GM12878 (cell line): ENCODE measurements around the gene PBRM1. TPM values are rescaled to one million over a fixed set of nuclear protein-coding genes. Genes with fewer than 3 reads are reported as not detected.
A peak's percentile ranks its signal among the peaks of the same experiment; 100 is the strongest.

Experiments
- ATAC-seq: fragments of 200-7000 bp; cut with Tn5 transposase; 3 replicates; pipeline ENCODE4 v1.9.1; 2020; ENCODE audit warnings: mild to moderate bottlenecking, moderate library complexity
- BruUV-seq: library from RNA; stranded (reverse); fragments of 400-500 nt; replicated peaks from 2 replicates; lab custom pipeline; 2021; lab: Mats Ljungman, UMichigan
- CTCF ChIA-PET: fragments of 300-600 bp; sonication (Branson Sonifier 250); formaldehyde crosslinking; extraction: SDS; loops from one replicate; lab custom pipeline; 2021; ENCODE audit warnings: inconsistent platforms; lab: Yijun Ruan, JAX
- POLR2A ChIA-PET: fragments of 350-600 bp; formaldehyde crosslinking; extraction: SDS; loops from one replicate; lab custom pipeline; 2021; ENCODE audit warnings: inconsistent platforms; lab: Charles Lee
- RAD21 ChIA-PET: fragments of 300-600 bp; sonication (Branson Sonifier 250); formaldehyde crosslinking; loops from one replicate; lab custom pipeline; 2023; ENCODE audit warnings: antibody characterized with exemption; ENCODE audit not compliant: unreplicated experiment; lab: Charles Lee
- SMC1A ChIA-PET: fragments of 300-600 bp; sonication (Branson Sonifier 250); formaldehyde crosslinking; loops from one replicate; lab custom pipeline; 2023; ENCODE audit not compliant: unreplicated experiment, uncharacterized antibody; lab: Charles Lee
- DNase-seq: peaks from one replicate; pipeline ENCODE4 v3.0.0-alpha.2; 2011; ENCODE audit warnings: low read depth, low spot score
- FAIRE-seq: peaks from 3 replicates; lab custom pipeline; 2011; peaks lifted over from hg19 to GRCh38; lab: Jason Lieb, UNC
- H2AFZ ChIP-seq: 2 replicates; pipeline ENCODE4 v1.6.0; 2011; ENCODE audit warnings: low read depth, low read length, control low read depth; ENCODE audit not compliant: control insufficient read depth
- H3K27ac ChIP-seq: 2 replicates; pipeline ENCODE4 v1.5.1; 2011; ENCODE audit warnings: control low read depth; ENCODE audit not compliant: control insufficient read depth, insufficient read depth
- H3K27me3 ChIP-seq, 2 experiments: replicated peaks in 1 of 2; 2 replicates each; pipeline versions ENCODE4 v1.6.0 to v1.6.1; 2011; ENCODE audit warnings: low read length in 1 of 2; ENCODE audit not compliant: control insufficient read depth in 2 of 2, insufficient read depth in 2 of 2
- H3K36me3 ChIP-seq, 2 experiments: 2 replicates each; pipeline ENCODE4 v1.5.1; 2011; ENCODE audit warnings: low read length in 1 of 2; ENCODE audit not compliant: control insufficient read depth in 2 of 2, insufficient read depth in 2 of 2
- H3K4me1 ChIP-seq: 2 replicates; pipeline ENCODE4 v1.6.1; 2011; ENCODE audit warnings: mild to moderate bottlenecking, low read length, moderate library complexity, mixed read lengths; ENCODE audit not compliant: control insufficient read depth, insufficient read depth
- H3K4me2 ChIP-seq: 2 replicates; pipeline ENCODE4 v1.6.0; 2011; ENCODE audit warnings: control low read depth; ENCODE audit not compliant: control insufficient read depth, insufficient read depth
- H3K4me3 ChIP-seq: fragments of 200-600 bp; sonication (generic); 2 replicates; pipeline ENCODE4 v1.5.1; 2016
- H3K79me2 ChIP-seq: 2 replicates; pipeline ENCODE4 v1.6.0; 2011; ENCODE audit warnings: low read length; ENCODE audit not compliant: control insufficient read depth, insufficient read depth
- H3K9ac ChIP-seq: 2 replicates; pipeline ENCODE4 v1.8.0; 2011; ENCODE audit warnings: low read length, control low read depth, mixed read lengths; ENCODE audit not compliant: control insufficient read depth, insufficient read depth
- H3K9me3 ChIP-seq: replicated peaks from 3 replicates; pipeline ENCODE4 v1.5.1; 2011; ENCODE audit warnings: mild to moderate bottlenecking, low read length; ENCODE audit not compliant: control insufficient read depth, insufficient read depth
- H4K20me1 ChIP-seq: 2 replicates; pipeline ENCODE4 v1.6.0; 2011; ENCODE audit not compliant: control insufficient read depth, insufficient read depth
- CHD4 ChIP-seq: fragments of 200-600 bp; sonication (generic); IDR thresholded peaks from 2 replicates; pipeline ENCODE4 v1.6.1; 2016; ENCODE audit warnings: mild to moderate bottlenecking
- POLR2A ChIP-seq: IDR thresholded peaks from 2 replicates; pipeline ENCODE4 v1.6.1; 2011; ENCODE audit warnings: low read depth, mild to moderate bottlenecking, low read length
- POLR2AphosphoS2 ChIP-seq: IDR thresholded peaks from 2 replicates; pipeline ENCODE4 v1.6.1; 2011; ENCODE audit warnings: low read depth, mild to moderate bottlenecking, low read length, improper control_type of control experiment, moderate library complexity
- POLR2AphosphoS5 ChIP-seq: IDR thresholded peaks from 2 replicates; pipeline ENCODE4 v1.6.1; 2011; ENCODE audit warnings: mild to moderate bottlenecking, low read length, inconsistent platforms
- whole genome bisulfite sequencing: methylation state at CpG from one replicate; pipeline ENCODE4 v1.1.6; 2016; ENCODE audit warnings: low lambda C conversion rate; ENCODE audit not compliant: insufficient replicate concordance, insufficient coverage; ENCODE audit errors: missing lambda C conversion rate; 5-methylcytosine and 5-hydroxymethylcytosine counted together
- in situ Hi-C: fragments of 300-500 bp; cut with MboI; formaldehyde crosslinking; loops from 9 replicates; pipeline ENCODE4 v1.14.3; 2018; ENCODE audit warnings: mixed read lengths
- intact Hi-C: fragments of 100-400 bp; cut with micrococcal nuclease; formaldehyde crosslinking; loops from one replicate; pipeline ENCODE4 v1.14.2; 2022; ENCODE audit not compliant: unreplicated experiment
- polyA plus RNA-seq, 11 experiments: library from polyadenylated mRNA; depleted of rRNA in 4 of 11; unstranded in 6 of 11; stranded (reverse) in 5 of 11; fragments of >200 nt; fragmentation: Nextera tagmentation in 4 of 11; fragmentation: Illumina TruSeq in 1 of 11; extraction: Ambion mirVana in 4 of 11; extraction: Trizol in 1 of 11; gene quantifications; 1 replicate in 1 of 11; 2 replicates in 10 of 11; pipeline versions ENCODE4 v1.2.1 to v1.2.3, GENCODE V29; 2011 to 2016; ENCODE audit warnings: inconsistent platforms in 2 of 11, missing spikeins in 2 of 11, low read depth in 1 of 11
- total RNA-seq, 4 experiments: library from RNA; depleted of rRNA in 3 of 4; stranded (reverse); fragments of >200 nt in 3 of 4; fragmentation: Illumina TruSeq in 1 of 4; extraction: Trizol in 1 of 4; gene quantifications; 2 replicates each; pipeline versions ENCODE4 v1.2.1 to v1.2.3, GENCODE V29; 2013 to 2021
- TF ChIP-seq, protein P1 (sequence below): IDR thresholded peaks from 2 replicates; pipeline ENCODE4 v1.6.1; 2012; ENCODE audit warnings: improper control_type of control experiment, low read depth, low read length; ENCODE audit not compliant: insufficient replicate concordance
- TF ChIP-seq, protein P2 (sequence below): IDR thresholded peaks from 2 replicates; pipeline ENCODE4 v1.6.1; 2012; ENCODE audit warnings: low read depth, low read length, improper control_type of control experiment

The PBRM1 gene
- total and polyA plus RNA-seq, 10 of the 15 experiments (the other 5 are each of a cell fraction or from before 2014, with no cell fraction given) = 8.9 to 88.9 (median 39.3) TPM

DNA sequence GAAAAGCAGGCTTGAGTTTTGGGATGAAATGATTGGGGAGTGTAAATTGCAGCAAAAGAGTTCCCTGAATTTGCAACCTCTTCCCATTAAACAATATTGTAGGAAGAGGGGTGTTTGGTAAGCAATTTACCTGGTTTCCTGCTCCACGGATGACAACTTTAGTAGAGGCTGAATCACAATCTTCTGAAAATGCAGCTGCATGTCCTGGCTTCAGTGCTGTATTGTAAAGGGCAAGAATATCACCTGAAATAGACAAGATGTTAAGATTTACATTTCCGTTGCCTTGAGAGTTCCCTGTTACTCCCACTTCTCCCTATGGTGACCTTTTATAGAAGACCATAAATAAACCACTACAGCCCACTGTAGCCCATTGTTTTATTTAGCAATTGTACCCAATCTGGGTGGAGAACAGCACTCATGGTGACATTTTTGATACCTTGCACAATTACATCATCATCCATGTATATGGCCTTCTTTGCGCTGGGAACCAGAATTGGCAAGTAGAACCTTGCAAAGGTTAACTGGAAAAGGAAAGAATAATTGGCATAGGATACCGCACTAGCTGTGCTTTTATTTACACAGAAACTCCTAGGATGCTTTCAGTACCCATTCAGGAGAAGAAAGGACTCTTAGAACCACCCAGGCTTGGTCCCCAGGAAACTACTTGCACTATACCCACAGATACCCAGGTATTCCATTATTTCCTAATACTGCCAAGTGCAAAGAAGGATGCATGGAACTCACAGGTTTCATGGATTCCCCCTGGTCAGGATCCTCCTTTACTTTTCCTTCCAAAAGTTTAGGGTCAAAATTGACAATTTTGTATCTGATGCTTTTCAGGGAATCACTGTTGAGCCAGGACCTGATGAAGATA lies 10.3 kb upstream of the PBRM1 start (continued):
- TF ChIP-seq, protein P1, sequence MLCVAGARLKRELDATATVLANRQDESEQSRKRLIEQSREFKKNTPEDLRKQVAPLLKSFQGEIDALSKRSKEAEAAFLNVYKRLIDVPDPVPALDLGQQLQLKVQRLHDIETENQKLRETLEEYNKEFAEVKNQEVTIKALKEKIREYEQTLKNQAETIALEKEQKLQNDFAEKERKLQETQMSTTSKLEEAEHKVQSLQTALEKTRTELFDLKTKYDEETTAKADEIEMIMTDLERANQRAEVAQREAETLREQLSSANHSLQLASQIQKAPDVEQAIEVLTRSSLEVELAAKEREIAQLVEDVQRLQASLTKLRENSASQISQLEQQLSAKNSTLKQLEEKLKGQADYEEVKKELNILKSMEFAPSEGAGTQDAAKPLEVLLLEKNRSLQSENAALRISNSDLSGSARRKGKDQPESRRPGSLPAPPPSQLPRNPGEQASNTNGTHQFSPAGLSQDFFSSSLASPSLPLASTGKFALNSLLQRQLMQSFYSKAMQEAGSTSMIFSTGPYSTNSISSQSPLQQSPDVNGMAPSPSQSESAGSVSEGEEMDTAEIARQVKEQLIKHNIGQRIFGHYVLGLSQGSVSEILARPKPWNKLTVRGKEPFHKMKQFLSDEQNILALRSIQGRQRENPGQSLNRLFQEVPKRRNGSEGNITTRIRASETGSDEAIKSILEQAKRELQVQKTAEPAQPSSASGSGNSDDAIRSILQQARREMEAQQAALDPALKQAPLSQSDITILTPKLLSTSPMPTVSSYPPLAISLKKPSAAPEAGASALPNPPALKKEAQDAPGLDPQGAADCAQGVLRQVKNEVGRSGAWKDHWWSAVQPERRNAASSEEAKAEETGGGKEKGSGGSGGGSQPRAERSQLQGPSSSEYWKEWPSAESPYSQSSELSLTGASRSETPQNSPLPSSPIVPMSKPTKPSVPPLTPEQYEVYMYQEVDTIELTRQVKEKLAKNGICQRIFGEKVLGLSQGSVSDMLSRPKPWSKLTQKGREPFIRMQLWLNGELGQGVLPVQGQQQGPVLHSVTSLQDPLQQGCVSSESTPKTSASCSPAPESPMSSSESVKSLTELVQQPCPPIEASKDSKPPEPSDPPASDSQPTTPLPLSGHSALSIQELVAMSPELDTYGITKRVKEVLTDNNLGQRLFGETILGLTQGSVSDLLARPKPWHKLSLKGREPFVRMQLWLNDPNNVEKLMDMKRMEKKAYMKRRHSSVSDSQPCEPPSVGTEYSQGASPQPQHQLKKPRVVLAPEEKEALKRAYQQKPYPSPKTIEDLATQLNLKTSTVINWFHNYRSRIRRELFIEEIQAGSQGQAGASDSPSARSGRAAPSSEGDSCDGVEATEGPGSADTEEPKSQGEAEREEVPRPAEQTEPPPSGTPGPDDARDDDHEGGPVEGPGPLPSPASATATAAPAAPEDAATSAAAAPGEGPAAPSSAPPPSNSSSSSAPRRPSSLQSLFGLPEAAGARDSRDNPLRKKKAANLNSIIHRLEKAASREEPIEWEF = no peak
- TF ChIP-seq POLR2AphosphoS2 (no peak), CHD4 (no peak), POLR2AphosphoS5 (0 out of 2 replicates have a peak, but pooled peaks have one; percentile 17)

DNA sequence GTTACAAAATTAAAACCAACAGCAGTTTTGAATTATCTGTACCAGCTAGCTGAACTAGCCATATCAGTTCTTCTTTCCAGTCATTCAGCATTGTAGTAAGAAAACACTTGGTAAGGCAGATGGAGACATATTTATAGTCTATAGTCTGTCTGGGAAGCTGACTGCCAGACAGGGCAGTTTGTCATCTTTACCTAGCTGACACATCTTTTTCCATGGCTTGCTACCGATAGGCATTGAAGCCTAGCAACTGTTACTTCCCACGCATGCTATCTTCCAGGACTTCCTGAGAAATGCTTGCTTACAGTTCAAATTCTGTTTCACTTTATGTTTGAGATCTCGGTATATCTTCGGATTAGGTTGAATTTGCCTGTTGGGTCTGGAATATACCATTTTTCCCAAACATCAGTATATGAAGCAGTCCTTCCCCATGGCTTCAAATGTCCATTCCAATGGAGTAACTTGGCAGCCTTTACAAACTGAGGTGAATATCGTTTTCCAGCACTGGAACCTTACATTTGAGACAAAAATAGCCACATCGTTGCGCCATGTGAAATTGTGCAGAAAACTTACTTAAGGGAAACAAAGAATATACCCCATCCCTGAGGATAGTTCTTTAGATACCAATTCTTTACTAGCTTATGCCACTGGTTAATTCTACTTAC lies 8.9 kb upstream of the PBRM1 start:
- DNase-seq (no peak), ATAC-seq (no peak), FAIRE-seq (no peak)
- Histone ChIP-seq H4K20me1 (no peaks in the 10 kb centered on the region), H3K9me3 (no peaks in the 10 kb centered on the region), H3K9ac (no peak overlapping the region), H3K36me3 (peaks cover 19 to 54% of the 10 kb centered on the region in 2 experiments), H3K27ac (no peak overlapping the region), H2AFZ (no peak overlapping the region), H3K4me2 (no peak overlapping the region; the same call in 1 of the 2 replicates), H3K27me3 (no peaks in the 10 kb centered on the region), H3K4me1 (peaks cover 36% of the 10 kb centered on the region), H3K4me3 (no peak overlapping the region), H3K79me2 (peaks cover 16% of the 10 kb centered on the region)
- BruUV-seq = TSS peak; percentile 72
- intact Hi-C loops (no loop called here), in situ Hi-C loops (no loop called here)
- POLR2A ChIA-PET = no interaction called here
- SMC1A ChIA-PET = interaction anchor here (1.0 to 1.7 kb wide), 3 partner anchors 8 to 149 kb away, joined by 3 to 5 read pairs (median 3); no protein-coding TSS in a partner anchor
- TF ChIP-seq POLR2A = peak; percentile 39; the same call in 1 of the 2 replicates
- TF ChIP-seq POLR2AphosphoS2 = no peak
- TF ChIP-seq, protein P2, sequence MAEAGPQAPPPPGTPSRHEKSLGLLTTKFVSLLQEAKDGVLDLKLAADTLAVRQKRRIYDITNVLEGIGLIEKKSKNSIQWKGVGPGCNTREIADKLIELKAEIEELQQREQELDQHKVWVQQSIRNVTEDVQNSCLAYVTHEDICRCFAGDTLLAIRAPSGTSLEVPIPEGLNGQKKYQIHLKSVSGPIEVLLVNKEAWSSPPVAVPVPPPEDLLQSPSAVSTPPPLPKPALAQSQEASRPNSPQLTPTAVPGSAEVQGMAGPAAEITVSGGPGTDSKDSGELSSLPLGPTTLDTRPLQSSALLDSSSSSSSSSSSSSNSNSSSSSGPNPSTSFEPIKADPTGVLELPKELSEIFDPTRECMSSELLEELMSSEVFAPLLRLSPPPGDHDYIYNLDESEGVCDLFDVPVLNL = no peak
- 86% methylated on average over 7 of the region's 7 CpGs for WGBS
- CTCF ChIA-PET = no interaction called here
- RAD21 ChIA-PET = no interaction called here
